ENCODE results near the gene THBS2. TPM values are rescaled to one million over a fixed set of nuclear protein-coding genes. Genes with fewer than 3 reads are reported as not detected.

Gene THBS2
- total and polyA plus RNA-seq, 2 donors (not counting 1 experiment from before 2014, with no cell fraction given) = 86.5 to 269 TPM

- no peaks in the 10 kb centered on the region for H3K36me3 ChIP-seq (ENCODE audit: control insufficient read depth, insufficient read depth, low read length)
- H3K4me2 ChIP-seq (ENCODE audit: extremely low read depth, insufficient read depth, low read length) = no peak overlapping the region
- H3K9ac ChIP-seq (ENCODE audit: insufficient read depth, low read length) = peak overlapping the region; percentile 64
- no peak for DNase-seq (ENCODE audit: low read depth in 2 of 2)
- no peaks in the 10 kb centered on the region for H4K20me1 ChIP-seq (ENCODE audit: control insufficient read depth, extremely low read depth, insufficient read depth, low read length)
- no peaks in the 10 kb centered on the region for H3K27me3 ChIP-seq (ENCODE audit: control insufficient read depth, insufficient read depth, low read length)
- no peaks in the 10 kb centered on the region for H3K9me3 ChIP-seq (ENCODE audit: control insufficient read depth, insufficient read depth, low read depth, low read length)
- no peak for TF ChIP-seq CTCF (conservative IDR thresholded peaks at IDR 0.05 in 1 of 2, IDR thresholded peaks at IDR 0.05 in 1 of 2; ENCODE audit: low read depth in 1 of 2, low read length in 2 of 2)
- no peak for TF ChIP-seq EZH2 (IDR thresholded peaks at IDR 0.05; ENCODE audit: low read length, missing control alignments)
- H3K4me1 ChIP-seq (ENCODE audit: control insufficient read depth, extremely low read depth, insufficient read depth, low read length) = peaks cover 24% of the 10 kb centered on the region
- no peak overlapping the region for H2AFZ ChIP-seq (ENCODE audit: low read length)
- no peak overlapping the region for H3K4me3 ChIP-seq (replicated peaks in 1 of 4; ENCODE audit: control extremely low read depth in 1 of 4, insufficient read depth in 1 of 4, low read depth in 3 of 4, low read length in 4 of 4)
- peak overlapping the region; percentile 99 for H3K27ac ChIP-seq (ENCODE audit: insufficient read depth, low read length)
- no peaks in the 10 kb centered on the region for H3K79me2 ChIP-seq (ENCODE audit: control insufficient read depth, insufficient read depth, low read length)
These were observed 86.6 kb downstream of the THBS2 start for GRCh38 chr6:169166896-169167580.

Data from fibroblast of lung (primary cell).